ENCODE results near the gene TPD52L2. TPM values are rescaled to one million over a fixed set of nuclear protein-coding genes. Genes with fewer than 3 reads are reported as not detected.
"Not testable (repeated sequence)": the region's sequence is repeated elsewhere in the genome, so short reads cannot be mapped to it uniquely, and the experiment has no call there.

The TPD52L2 gene
- total RNA-seq, 1 donor from 2014 or later = 88.1 TPM

- Mint-ChIP-seq H3K36me3 (ENCODE audit: insufficient read depth) (peaks cover 13% of the 10 kb centered on the region), H3K9me3 (ENCODE audit: low read depth) (no peaks in the 10 kb centered on the region), H3K27me3 (no peaks in the 10 kb centered on the region), H3K4me3 (ENCODE audit: low read depth) (no peak overlapping the region), H3K4me1 (ENCODE audit: low read depth) (no peaks in the 10 kb centered on the region), H3K27ac (no peak overlapping the region)
- TF ChIP-seq CTCF (IDR thresholded peaks at IDR 0.05; ENCODE audit: unreplicated experiment) = no peak
- no peak for DNase-seq (ENCODE audit: low spot score, unreplicated experiment)
Observed at GRCh38 chr20:63878899-63879663, 14.0 kb downstream of the TPD52L2 start.

- not testable (repeated sequence) for DNase-seq (ENCODE audit: low spot score, unreplicated experiment); H3K4me1 Mint-ChIP-seq (ENCODE audit: low read depth); H3K4me3 Mint-ChIP-seq (ENCODE audit: low read depth); H3K27me3 Mint-ChIP-seq; H3K27ac Mint-ChIP-seq; H3K36me3 Mint-ChIP-seq (ENCODE audit: insufficient read depth); H3K9me3 Mint-ChIP-seq (ENCODE audit: low read depth)
Observed at GRCh38 chr20:63880901-63881300, 15.8 kb downstream of the TPD52L2 start.

- H3K4me1 Mint-ChIP-seq (ENCODE audit: low read depth) = no peaks in the 10 kb centered on the region
- no peak overlapping the region for H3K4me3 Mint-ChIP-seq (ENCODE audit: low read depth)
- no peak overlapping the region for H3K27ac Mint-ChIP-seq
- peaks cover 1% of the 10 kb centered on the region for H3K36me3 Mint-ChIP-seq (ENCODE audit: insufficient read depth)
- TF ChIP-seq CTCF (IDR thresholded peaks at IDR 0.05; ENCODE audit: unreplicated experiment) = no peak
- H3K9me3 Mint-ChIP-seq (ENCODE audit: low read depth) = no peaks in the 10 kb centered on the region
- DNase-seq (ENCODE audit: low spot score, unreplicated experiment) = no peak
- H3K27me3 Mint-ChIP-seq = no peaks in the 10 kb centered on the region
Observed at GRCh38 chr20:63881451-63882226, 16.6 kb downstream of the TPD52L2 start.

GRCh38 chr20:63882257-63883200 lies 17.5 kb downstream of the TPD52L2 start:
- no peak for TF ChIP-seq CTCF (IDR thresholded peaks at IDR 0.05; ENCODE audit: unreplicated experiment)
- no peaks in the 10 kb centered on the region for H3K9me3 Mint-ChIP-seq (ENCODE audit: low read depth)
- H3K36me3 Mint-ChIP-seq (ENCODE audit: insufficient read depth) = peaks cover 4% of the 10 kb centered on the region
- H3K27ac Mint-ChIP-seq = no peak overlapping the region
- no peak overlapping the region for H3K4me3 Mint-ChIP-seq (ENCODE audit: low read depth)
- DNase-seq (ENCODE audit: low spot score, unreplicated experiment) = no peak
- H3K4me1 Mint-ChIP-seq (ENCODE audit: low read depth) = no peaks in the 10 kb centered on the region
- no peaks in the 10 kb centered on the region for H3K27me3 Mint-ChIP-seq

GRCh38 chr20:63883201-63883593 lies 18.1 kb downstream of the TPD52L2 start:
- H3K27me3 Mint-ChIP-seq = no peaks in the 10 kb centered on the region
- TF ChIP-seq CTCF (IDR thresholded peaks at IDR 0.05; ENCODE audit: unreplicated experiment) = no peak
- no peak for DNase-seq (ENCODE audit: low spot score, unreplicated experiment)
- H3K27ac Mint-ChIP-seq = no peak overlapping the region
- H3K9me3 Mint-ChIP-seq (ENCODE audit: low read depth) = no peaks in the 10 kb centered on the region
- peaks cover 4% of the 10 kb centered on the region for H3K36me3 Mint-ChIP-seq (ENCODE audit: insufficient read depth)
- no peaks in the 10 kb centered on the region for H3K4me1 Mint-ChIP-seq (ENCODE audit: low read depth)
- H3K4me3 Mint-ChIP-seq (ENCODE audit: low read depth) = no peak overlapping the region
